Skeletal muscle satellite cell (primary cell): ENCODE measurements around the gene CSF1R. TPM values are rescaled to one million over a fixed set of nuclear protein-coding genes. Genes with fewer than 3 reads are reported as not detected.
A peak's percentile ranks its signal among the peaks of the same experiment; 100 is the strongest.

ENCODE experiments used
- H3K27me3 ChIP-seq: 2 replicates; pipeline ENCODE4 v1.7.0; 2013; ENCODE audit warnings: low read length; ENCODE audit not compliant: control insufficient read depth, insufficient read depth
- H3K36me3 ChIP-seq: 2 replicates; pipeline ENCODE4 v1.7.0; 2013; ENCODE audit warnings: mild to moderate bottlenecking, control low read depth, low read length; ENCODE audit not compliant: insufficient read depth
- H3K4me1 ChIP-seq: 2 replicates; pipeline ENCODE4 v1.7.0; 2013; ENCODE audit warnings: low read length; ENCODE audit not compliant: control insufficient read depth, insufficient read depth
- H3K4me2 ChIP-seq: 2 replicates; pipeline ENCODE4 v1.7.0; 2013; ENCODE audit warnings: mild to moderate bottlenecking, low read length
- H3K4me3 ChIP-seq: 2 replicates; pipeline ENCODE4 v1.7.0; 2013; ENCODE audit warnings: low read length
- H3K9ac ChIP-seq: 2 replicates; pipeline ENCODE4 v1.7.0; 2013; ENCODE audit warnings: mild to moderate bottlenecking, low read depth, low read length, moderate library complexity
- H3K9me3 ChIP-seq: replicated peaks from 2 replicates; pipeline ENCODE4 v1.7.0; 2013; ENCODE audit warnings: mild to moderate bottlenecking, control low read depth, low read length
- total RNA-seq: library from RNA; depleted of rRNA; stranded (reverse); fragments of >200 nt; gene quantifications from 2 replicates; pipeline ENCODE4 v1.2.3, GENCODE V29; 2012; rRNA removed

The CSF1R gene
- total RNA-seq = 0.22 TPM in 1 of 2 replicates, not detected in the other

DNA sequence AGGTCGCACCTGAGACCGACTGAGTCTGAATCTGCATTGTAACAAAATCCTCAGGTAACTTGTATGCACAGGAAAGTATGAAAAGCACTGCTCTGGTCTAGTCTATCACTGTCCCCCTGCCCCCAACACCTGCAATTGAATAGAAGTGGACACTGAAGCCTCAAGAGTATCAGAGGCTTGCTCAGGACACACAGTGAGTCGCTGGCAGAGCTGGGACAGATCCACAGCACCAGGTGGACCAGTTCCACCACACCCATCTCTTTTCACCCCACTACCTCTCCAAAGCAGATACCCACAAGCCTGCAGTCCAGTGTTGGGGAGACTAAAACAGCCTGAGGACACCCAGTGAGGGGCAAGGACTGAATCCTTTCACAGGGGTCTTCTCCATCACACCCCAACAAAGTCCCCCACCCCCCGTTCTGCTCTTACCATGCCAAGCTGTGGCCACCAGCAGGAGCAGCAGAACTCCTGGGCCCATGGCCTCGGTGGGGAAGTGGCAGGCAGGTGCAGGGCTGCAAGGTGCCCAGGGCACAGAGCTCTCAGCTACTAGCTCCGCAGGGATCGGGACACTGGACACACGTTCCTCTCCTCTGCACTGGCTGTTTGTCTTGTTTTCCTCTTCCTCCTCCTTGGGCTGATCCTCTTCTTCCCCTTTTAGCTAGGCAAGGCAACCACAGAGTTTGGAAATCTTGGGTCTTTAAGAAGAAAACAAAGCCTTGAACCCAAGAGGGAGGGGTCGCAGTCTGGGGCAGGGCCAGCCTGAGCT, at the start of gene CSF1R:
Gene CSF1R (minus strand): TSS at position 605 of the 766 bp plus-strand sequence. CDS start 127 bp downstream, at position 478.
- Histone ChIP-seq H3K9me3 (no peaks in the 10 kb centered on the region), H3K9ac (no peak within 1 kb of the TSS), H3K27me3 (peaks cover 31% of the 10 kb centered on the region), H3K36me3 (no peaks in the 10 kb centered on the region), H3K4me2 (no peak within 1 kb of the TSS), H3K4me1 (peaks cover 8% of the 10 kb centered on the region), H3K4me3 (no peak within 1 kb of the TSS)

DNA sequence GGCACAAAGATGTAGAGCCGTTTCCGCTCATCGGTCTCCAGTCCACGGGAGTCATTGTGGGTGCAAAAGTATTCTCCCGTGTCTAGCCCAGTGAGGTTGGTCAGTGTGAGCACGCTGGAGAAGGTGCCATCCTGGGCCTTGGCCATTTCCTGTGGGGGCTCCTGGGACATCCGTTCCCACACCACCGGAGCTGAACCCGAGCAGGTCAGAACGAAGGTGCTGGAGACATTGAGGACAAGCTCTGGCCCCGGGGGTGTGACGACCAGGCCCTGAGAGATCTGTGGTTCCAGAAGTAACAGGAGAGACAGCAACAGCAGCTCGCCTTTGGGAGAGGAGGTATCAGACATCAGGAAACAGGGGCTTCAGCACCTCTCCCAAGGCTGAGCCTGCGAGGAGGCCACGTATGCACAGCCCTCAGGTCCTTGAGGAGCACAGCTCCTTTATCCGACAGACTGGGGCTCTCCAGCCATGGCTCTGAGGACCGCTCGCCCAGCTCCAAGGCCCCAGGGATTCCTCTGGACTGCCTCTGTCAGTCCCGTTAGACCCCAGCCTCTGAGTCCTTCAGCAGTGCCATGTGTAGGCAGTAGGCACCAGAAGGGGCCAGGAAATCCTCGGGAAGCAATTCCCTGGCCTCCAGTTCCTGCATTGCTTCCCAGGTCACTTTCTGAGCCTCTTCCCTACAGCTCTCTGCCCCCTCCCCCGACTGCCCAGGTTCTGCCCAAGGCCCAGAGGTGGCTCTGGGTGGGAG, 49.4 kb upstream of the CSF1R start:
- Histone ChIP-seq H3K9ac (no peak overlapping the region), H3K27me3 (no peaks in the 10 kb centered on the region), H3K4me1 (peaks cover 42% of the 10 kb centered on the region), H3K4me2 (no peak overlapping the region), H3K36me3 (peaks cover 9% of the 10 kb centered on the region), H3K9me3 (no peaks in the 10 kb centered on the region), H3K4me3 (no peak overlapping the region)

DNA sequence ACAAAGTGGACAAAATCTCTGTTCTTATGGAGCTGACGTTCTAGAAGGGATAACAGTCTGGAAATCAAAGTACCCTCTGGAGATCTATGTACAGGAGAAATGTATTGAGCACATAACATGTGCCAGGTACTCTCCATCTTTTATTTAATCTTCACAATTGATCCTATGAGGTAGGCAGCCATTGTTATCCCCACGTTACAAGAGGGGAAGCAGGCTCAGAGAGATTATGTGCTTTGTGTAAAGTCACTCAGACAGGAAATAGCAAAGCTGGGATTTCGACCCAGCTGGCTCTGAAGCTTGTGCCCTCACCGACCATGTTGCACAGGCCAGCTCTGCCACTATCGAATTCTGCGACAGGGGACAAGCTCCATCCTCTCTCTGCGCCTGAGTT, 47.8 kb upstream of the CSF1R start:
- H3K4me1 ChIP-seq = peaks cover 37% of the 10 kb centered on the region
- peaks cover 15% of the 10 kb centered on the region for H3K36me3 ChIP-seq
- no peaks in the 10 kb centered on the region for H3K27me3 ChIP-seq
- H3K4me2 ChIP-seq = no peak overlapping the region
- no peak overlapping the region for H3K9ac ChIP-seq
- H3K9me3 ChIP-seq = no peaks in the 10 kb centered on the region
- no peak overlapping the region for H3K4me3 ChIP-seq

DNA sequence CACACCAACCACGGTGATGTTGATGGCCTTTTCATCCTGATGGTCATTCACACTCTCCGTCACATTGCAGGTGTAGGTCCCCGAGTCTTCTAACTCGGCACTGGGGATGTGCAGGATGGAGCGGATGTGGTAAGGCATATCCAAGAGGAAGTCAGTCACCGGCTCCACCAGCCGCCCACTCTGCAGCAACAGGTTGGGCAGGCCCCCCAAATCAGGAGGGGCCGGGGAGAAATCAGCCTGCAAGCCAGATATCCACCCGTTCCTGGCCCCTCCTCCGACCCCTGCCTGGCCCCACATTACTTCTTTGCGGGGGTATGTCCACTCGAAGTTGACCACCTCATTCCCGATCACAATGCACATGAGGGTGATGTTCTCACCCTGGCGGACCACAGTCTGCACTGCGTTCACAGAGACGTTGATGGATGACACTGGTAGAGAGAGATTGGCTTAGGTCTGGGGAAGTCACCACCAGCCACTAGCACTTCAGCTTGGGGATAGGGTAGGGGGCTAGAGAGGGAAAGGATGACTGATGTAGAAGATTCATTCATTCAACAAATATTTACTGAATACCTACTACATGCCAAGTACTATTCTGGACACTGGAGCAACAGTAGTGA, 47.3 kb upstream of the CSF1R start:
- Histone ChIP-seq H3K4me3 (no peak overlapping the region), H3K9ac (no peak overlapping the region), H3K27me3 (no peaks in the 10 kb centered on the region), H3K4me2 (no peak overlapping the region), H3K9me3 (no peaks in the 10 kb centered on the region), H3K4me1 (peaks cover 32% of the 10 kb centered on the region), H3K36me3 (peaks cover 16% of the 10 kb centered on the region)

DNA sequence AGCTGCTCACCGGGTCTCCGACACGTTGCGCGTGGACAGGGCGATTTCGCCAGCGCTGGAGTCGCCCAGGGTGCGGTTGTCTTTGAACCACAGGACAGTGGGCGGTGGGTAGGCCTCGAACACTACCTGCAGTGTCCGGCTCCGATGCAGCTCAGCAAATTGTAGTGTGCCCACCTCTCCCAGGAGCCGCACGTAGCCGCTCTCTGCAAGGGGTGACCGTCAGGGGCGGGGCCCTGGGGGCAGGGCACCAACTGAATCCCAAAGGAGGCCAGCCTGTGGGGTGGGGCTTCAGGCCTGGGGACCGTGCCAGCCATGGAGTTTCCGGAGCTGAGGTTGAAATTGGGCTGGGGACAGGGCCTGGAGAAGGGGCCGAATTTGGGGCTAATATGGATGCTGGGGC, 46.4 kb upstream of the CSF1R start:
- H3K4me3 ChIP-seq = no peak overlapping the region
- H3K4me1 ChIP-seq = peaks cover 22% of the 10 kb centered on the region
- H3K4me2 ChIP-seq = no peak overlapping the region
- no peak overlapping the region for H3K9ac ChIP-seq
- peaks cover 16% of the 10 kb centered on the region for H3K36me3 ChIP-seq
- H3K27me3 ChIP-seq = no peaks in the 10 kb centered on the region
- no peaks in the 10 kb centered on the region for H3K9me3 ChIP-seq

DNA sequence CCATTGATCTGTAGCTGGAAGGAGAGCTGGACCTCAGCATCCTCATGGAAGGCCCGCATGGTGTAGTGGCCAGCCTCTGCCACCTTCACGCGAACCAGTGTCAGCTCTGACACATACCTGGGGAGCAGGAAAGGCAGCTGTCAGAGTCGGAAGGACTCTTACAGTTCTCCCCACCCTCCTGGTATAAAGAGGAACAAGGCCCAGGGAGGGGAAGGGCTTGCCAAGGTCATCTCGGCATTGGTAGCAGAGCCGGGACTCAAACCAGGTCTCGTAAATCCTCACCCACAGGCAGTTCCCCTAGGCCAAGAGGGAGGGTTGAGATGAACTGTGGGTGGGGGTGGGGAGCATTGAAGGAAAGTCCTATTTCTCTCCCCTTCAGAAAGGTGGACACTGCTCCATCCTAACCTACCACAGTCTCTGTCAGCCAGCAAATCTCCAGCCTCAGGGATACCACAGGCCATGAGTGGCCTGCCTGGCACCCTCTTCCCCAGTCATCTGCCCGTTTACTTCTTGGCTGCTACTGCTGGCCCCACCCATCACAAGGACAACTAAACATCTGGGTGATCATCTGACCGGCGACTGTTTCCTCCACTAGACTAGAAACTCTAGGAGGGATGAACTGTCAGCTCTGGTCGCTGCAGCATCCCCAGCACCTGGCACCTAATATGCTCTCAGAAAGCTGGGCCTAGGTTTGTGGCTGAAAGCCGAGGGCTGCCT, 45.8 kb upstream of the CSF1R start:
- no peaks in the 10 kb centered on the region for H3K9me3 ChIP-seq
- peaks cover 16% of the 10 kb centered on the region for H3K4me1 ChIP-seq
- H3K27me3 ChIP-seq = no peaks in the 10 kb centered on the region
- H3K4me3 ChIP-seq = no peak overlapping the region
- no peak overlapping the region for H3K4me2 ChIP-seq
- peaks cover 16% of the 10 kb centered on the region for H3K36me3 ChIP-seq
- H3K9ac ChIP-seq = no peak overlapping the region

DNA sequence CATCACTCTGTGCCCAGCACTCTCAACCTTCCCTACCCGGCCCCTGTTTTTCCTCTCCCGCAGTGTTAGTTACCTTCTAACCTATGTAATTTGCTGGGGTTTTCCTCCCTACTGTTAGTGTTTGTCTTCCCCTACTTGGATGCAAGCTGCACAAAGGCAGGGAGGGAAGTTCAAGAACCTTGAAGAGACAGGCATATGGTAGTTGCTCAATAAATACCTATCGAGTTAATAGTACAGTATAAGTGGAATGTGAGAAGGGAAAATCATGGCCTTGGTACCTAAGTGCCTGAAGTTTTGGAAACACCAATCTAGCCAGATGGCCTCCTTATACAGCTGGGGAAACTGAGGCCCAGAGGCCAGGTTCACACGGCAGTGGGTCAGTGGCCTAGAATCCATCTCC, 45.1 kb upstream of the CSF1R start:
- Histone ChIP-seq H3K4me1 (peaks cover 12% of the 10 kb centered on the region), H3K4me2 (no peak overlapping the region), H3K4me3 (no peak overlapping the region), H3K9me3 (no peaks in the 10 kb centered on the region), H3K27me3 (no peaks in the 10 kb centered on the region), H3K9ac (no peak overlapping the region), H3K36me3 (peaks cover 16% of the 10 kb centered on the region)

DNA sequence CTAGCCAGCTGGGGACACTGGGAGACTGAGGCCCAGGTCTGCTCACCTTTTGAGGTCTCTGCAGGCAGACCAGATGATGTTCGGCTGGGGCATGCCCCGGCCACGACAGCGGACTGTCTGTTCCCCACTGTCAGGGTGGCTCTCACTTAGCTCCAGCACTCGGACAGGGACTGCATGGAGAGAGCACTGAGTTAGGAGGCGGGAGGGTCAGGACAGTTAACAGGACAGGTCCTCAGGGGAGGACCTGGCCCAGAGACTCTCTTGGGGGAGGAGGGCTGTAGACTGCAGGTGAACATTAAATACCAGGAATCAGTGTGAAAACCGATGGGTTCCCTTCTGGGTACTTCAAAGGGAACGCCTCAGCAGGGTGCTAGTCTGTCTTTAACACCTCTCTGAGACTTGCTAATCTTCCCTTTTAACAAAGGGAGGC, 44.2 kb upstream of the CSF1R start:
- H3K4me2 ChIP-seq = no peak overlapping the region
- H3K4me1 ChIP-seq = peaks cover 12% of the 10 kb centered on the region
- no peak overlapping the region for H3K4me3 ChIP-seq
- H3K9me3 ChIP-seq = no peaks in the 10 kb centered on the region
- H3K9ac ChIP-seq = no peak overlapping the region
- H3K27me3 ChIP-seq = no peaks in the 10 kb centered on the region
- peaks cover 16% of the 10 kb centered on the region for H3K36me3 ChIP-seq

DNA sequence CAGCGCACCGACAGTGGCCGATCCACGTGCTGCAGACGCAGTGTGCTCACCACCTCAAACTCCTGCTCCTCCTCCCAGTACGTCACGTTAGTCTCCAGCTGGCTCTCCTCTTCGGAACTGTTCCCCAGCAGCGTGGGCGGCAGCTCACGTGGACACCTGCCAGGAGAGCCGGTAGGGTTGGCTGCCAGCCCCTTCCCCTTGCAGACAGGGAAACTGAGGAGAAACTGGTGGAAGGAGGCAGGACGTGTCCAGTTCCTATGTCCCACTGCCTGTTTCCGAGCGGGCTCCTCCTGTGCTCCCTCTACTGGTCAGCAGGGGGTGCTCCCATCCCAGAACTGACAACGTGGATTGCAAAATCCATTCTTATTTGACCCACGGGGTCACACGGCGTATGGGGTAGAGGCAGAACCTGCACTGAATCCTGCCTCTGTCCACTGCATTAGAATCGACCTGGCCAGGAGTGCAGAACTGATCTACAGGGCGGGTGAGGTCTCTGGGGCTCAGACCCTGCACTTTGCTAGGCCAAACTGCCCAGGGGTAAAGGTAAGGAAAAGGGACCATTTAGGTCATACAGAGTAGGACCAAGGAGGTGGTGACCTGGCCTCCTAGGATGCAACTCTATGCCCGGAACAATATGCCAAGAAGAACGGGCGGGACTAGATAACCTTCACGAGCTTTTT, 43.6 kb upstream of the CSF1R start:
- Histone ChIP-seq H3K4me1 (peaks cover 12% of the 10 kb centered on the region), H3K27me3 (no peaks in the 10 kb centered on the region), H3K9me3 (no peaks in the 10 kb centered on the region), H3K9ac (no peak overlapping the region), H3K36me3 (peaks cover 19% of the 10 kb centered on the region), H3K4me3 (peak overlapping the region; percentile 52), H3K4me2 (peak overlapping the region; percentile 70)

DNA sequence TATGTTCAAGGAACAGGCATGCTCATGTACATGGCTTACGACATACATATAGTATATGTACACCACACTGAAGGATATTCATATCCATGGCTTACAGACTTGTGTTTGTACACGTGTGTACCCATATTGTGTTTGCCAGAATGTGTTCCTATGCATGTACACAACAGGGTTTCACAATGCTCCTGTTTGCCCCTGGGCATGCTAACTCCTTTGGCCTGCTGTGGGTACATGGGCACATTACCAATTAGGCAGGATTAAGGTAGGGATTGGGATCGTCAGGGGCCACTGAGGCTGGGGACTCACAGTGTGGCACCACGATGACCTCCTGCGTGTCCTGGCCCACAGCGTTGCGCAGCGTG, 43.1 kb upstream of the CSF1R start:
- H3K9ac ChIP-seq = no peak overlapping the region
- H3K27me3 ChIP-seq = no peaks in the 10 kb centered on the region
- H3K4me1 ChIP-seq = peaks cover 12% of the 10 kb centered on the region
- H3K4me2 ChIP-seq = peak overlapping the region; percentile 70
- peaks cover 18% of the 10 kb centered on the region for H3K36me3 ChIP-seq
- H3K9me3 ChIP-seq = no peaks in the 10 kb centered on the region
- no peak overlapping the region for H3K4me3 ChIP-seq

DNA sequence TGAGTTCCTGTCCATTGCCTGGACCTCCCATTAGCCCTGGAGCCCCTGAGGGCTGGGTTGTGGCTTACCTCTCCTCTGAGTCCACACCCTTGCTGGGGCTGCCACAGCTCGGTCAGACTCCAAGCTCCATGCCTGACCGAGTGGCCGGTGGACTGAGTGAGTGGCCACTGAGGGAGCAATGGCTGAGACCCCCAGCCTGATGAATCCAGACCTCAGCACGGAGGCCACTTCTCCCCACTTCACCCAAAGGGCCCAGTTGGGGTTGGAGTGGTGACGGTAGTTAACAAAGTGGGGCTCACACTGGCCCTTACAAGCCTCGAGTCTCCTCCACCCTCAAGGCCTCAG, 40.5 kb upstream of the CSF1R start:
- H3K9ac ChIP-seq = no peak overlapping the region
- H3K27me3 ChIP-seq = no peaks in the 10 kb centered on the region
- no peaks in the 10 kb centered on the region for H3K9me3 ChIP-seq
- H3K36me3 ChIP-seq = peaks cover 18% of the 10 kb centered on the region
- H3K4me2 ChIP-seq = no peak overlapping the region
- H3K4me1 ChIP-seq = peaks cover 8% of the 10 kb centered on the region
- no peak overlapping the region for H3K4me3 ChIP-seq
